GM12864 (cell line): Measurements from ENCODE around the gene USP21.

Source experiments
- DNase-seq: peaks from one replicate; pipeline ENCODE4 v3.0.0-alpha.2; 2011; ENCODE audit warnings: low read depth
- H3K4me3 ChIP-seq: 2 replicates; pipeline ENCODE4 v1.5.1; 2011; ENCODE audit warnings: mild to moderate bottlenecking, low read depth, low read length, control low read depth
- CTCF ChIP-seq: IDR thresholded peaks from 2 replicates; pipeline ENCODE4 v1.5.1; 2011; ENCODE audit warnings: low read depth, mild to moderate bottlenecking, moderate library complexity, low read length, control low read depth, inconsistent platforms; ENCODE audit errors: missing control alignments

USP21 gene

GRCh38 chr1:161117759-161118581 lies 41.3 kb upstream of the USP21 start, which contains the start of the genes NIT1 and PFDN2:
NIT1 (plus strand) TSS chr1:161118105; CDS start chr1:161118177, 72 bp downstream.
PFDN2 (minus strand) TSS chr1:161118037; CDS start chr1:161118026, 11 bp downstream.
- DNase-seq, result no peak
- TF ChIP-seq CTCF, result no peak
- H3K4me3 ChIP-seq, result peak within 1 kb of the TSS; percentile 87

DNA sequence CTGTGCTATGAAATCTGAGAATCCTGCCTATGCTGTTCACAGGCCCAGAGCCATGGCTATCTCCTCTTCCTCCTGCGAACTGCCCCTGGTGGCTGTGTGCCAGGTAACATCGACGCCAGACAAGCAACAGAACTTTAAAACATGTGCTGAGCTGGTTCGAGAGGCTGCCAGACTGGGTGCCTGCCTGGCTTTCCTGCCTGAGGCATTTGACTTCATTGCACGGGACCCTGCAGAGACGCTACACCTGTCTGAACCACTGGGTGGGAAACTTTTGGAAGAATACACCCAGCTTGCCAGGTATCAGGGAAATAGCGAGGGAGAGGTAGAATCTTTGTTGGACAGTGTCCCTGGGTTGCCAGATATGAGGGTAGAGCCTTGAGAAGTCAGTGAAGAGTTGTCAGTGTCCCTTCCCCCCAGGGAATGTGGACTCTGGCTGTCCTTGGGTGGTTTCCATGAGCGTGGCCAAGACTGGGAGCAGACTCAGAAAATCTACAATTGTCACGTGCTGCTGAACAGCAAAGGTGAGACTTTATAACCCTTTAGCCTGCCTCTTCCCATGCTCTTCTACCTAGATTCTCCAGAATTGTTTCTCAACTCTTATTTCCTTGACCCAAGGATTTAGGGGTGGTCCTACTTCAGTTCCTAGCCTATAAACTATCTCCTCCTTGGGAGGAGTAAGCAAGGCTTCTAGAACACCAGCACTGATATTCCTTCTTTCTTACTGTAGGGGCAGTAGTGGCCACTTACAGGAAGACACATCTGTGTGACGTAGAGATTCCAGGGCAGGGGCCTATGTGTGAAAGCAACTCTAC lies 40.0 kb upstream of the USP21 start:
- DNase-seq, result no peak
- TF ChIP-seq CTCF, result peak; percentile 53
- peak overlapping the region; percentile 87 for H3K4me3 ChIP-seq

DNA sequence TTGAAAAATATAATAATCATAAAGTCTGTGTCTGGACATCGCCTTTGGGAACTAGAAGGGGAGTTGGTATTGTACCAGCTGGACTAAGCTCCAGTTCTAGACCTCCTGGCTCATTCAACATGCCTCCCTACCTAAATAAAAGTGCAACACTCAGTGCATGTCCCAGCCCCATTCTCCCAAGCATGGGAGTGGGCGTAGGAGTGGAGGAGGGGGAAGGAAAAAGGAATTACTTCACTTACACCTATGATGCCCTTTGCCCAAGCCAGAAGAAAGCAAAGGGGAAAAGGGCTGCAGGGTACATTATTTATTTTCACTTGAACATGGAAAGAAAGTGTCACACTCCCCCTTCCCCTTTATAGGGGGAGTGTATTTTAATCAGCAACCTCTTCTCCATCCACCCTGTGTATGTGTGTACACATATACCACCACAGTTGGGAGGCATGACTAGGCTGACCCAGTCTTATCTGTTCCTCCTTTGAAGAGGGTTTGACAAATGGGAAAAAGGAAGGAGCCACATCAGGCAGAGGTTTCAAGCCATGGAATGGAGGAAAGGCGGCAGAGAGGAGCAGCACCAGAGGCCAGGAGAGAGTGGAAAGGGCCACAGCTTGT lies 38.2 kb upstream of the USP21 start:
- DNase-seq, result no peak
- TF ChIP-seq CTCF, result no peak
- H3K4me3 ChIP-seq, result no peak overlapping the region

- no peak for TF ChIP-seq CTCF
- H3K4me3 ChIP-seq, result no peak overlapping the region
- DNase-seq, result no peak
These were observed 37.5 kb upstream of the USP21 start for GRCh38 chr1:161121834-161122233.

DNA sequence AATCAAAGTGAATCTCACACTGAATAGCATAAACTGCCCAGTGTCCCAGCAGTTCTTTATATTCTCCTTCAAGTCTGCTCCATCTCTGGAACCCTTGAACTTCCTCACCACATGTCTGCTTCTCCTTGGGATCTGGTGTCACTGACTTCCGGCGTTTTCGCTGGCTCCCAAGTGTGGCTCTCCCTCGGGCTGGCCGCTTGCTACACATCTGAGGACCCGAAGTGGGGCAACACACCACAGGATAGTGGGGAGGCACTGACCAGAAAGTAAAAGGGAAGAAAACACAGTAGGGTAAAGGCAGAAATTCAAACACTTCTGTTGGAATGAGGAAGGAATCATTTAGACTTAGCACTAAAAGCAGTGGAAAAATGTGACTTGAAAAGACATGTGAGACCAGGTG lies 36.3 kb upstream of the USP21 start:
- TF ChIP-seq CTCF, result no peak
- DNase-seq, result no peak
- H3K4me3 ChIP-seq, result no peak overlapping the region

DNA sequence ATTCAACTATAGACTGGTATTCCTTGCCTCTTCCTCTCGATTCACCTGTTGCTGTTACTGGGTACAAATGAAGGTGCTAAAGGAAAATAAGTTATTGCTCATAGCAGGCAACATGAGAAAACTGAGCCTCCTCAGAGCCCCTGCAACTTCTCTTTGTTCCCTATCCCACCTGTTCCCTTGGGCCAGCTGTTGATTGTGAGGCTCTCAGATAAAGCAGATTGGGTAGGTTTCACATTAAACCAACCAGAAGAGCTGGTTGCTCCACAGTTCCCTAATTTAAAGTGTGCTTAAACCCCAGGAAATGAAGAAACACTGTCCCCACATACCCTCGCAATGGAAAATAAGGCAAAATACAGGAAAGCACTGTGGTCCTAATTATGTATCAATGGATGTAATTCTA lies 31.7 kb upstream of the USP21 start:
- no peak for DNase-seq
- TF ChIP-seq CTCF, result no peak
- no peak overlapping the region for H3K4me3 ChIP-seq
